NOMO-1 treated with DMSO at 0.1 percent for 48 hours (cell line): ENCODE results near the gene OLFM3.
A peak's percentile ranks its signal among the peaks of the same experiment; 100 is the strongest.

ENCODE experiments used
- DNase-seq: peaks from one replicate; lab custom pipeline; 2025; ENCODE audit not compliant: unreplicated experiment; lab: John Stamatoyannopoulos, UW

The OLFM3 gene

DNA sequence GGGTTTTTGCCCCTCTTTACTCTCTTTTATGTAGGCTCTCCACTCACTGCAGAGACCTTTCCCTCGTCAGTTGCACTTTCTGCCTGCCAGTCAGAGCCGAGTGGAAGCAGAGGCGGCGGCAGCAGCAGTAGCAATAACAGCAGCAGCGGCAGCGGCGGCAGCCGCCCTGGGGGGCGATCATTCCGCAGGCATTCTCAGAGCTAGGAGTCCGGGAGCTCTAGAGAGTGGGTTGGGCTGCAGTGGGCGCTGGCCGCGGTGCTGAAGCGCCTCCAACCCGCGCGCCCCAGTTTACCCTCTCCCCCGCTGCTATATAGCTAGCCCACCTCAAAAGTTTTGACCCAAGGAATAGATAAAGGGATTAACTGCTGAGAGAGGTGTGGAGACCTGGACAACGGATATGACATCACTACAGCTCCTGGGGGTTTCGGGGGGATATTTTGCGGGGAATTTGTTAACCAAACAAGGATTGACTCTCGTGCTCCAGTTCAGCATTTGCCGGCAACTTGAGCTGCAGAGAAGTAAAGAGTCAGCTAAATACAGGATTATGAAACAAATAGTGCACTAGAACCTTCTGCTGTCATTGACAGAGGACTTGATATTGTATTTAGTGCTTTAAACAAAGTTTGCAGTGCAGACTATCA lies at the start of gene OLFM3:
OLFM3 (minus strand) TSS at position 102 of the 641 bp plus-strand sequence.
- DNase-seq, result no peak

DNA sequence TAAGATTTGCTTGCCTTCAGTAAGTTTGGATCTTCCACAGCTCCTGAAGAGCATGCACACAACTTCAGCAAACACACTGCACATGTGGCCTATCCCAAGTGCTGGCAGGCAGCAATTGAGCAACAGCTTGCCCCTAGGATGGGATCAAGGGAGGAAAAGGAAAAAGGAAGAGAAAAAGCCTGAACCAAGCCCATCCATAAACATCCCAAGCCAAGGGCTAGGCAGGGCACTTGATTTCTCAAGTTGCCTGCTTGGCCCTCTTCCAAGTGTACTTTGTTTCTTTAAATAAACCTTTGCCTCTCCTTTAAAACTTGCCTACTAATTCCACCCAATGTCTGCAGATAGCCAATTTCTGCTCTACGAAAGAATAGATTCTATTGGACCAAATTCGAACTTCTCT lies 49.0 kb upstream of the OLFM3 start:
- no peak for DNase-seq

- DNase-seq, result no peak
Measured at GRCh38 chr1:102032534-102032933, 35.8 kb upstream of the OLFM3 start.

DNA sequence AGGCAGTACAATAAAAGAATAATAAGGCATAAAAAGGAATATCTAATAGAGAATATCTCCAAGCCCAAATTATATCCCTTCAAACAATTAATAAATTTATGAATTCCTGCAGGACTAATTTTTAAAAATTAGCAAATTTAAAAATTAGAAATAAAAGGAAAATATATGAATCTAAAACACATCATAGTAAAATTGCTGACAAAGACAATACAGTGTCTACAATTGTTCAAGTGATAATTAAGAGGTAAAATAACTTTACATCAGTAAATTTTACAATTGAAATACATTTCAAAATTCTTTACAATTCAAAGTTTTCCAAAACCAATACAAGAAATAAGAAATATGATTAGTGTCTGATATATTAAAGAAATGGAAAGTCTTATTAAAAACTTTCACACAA lies 22.8 kb upstream of the OLFM3 start:
- DNase-seq, result no peak

- DNase-seq, result no peak
Measured at GRCh38 chr1:102015728-102016127, 19.0 kb upstream of the OLFM3 start.

GRCh38 chr1:102002057-102002456 lies 5.3 kb upstream of the OLFM3 start:
- no peak for DNase-seq

DNA sequence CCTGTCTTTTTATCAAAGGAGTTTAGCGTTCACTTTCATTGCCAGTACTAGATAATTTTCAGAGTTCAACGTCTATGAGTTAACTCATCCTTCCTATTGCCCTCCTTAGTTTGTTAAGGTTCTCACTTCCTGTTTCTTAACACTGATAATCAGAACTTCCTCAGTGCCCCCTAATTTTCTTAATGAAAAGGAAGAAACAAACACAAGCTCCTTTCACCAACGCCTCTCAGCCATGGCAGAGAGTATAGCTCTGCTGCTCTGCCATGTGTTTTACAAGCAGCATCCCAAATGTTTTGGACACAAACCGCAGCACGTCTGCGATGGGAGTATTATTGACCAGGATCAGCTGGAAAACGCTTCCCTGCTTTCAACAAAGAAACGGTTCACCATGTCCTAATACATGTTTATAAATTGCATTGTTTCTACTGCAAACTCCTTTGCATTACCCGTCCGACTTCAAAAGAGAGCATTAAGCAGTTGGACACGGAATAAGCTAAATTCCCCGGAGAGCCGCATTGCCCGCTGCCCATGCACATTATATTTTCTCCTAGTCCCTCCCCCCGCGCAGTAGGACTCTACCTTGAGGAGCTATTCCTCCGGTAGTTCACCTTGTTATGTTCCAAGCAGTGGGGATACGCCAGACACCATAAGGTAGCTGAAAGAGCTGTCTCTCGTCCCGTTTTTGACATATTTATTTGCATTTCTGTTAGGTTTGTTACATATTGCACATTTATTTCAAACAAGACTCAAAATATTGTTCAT lies 561 bp downstream of the OLFM3 start:
- DNase-seq, result peak; percentile 42

- DNase-seq, result peak; percentile 8
Measured at GRCh38 chr1:101993710-101994109, 3.0 kb downstream of the OLFM3 start.

- DNase-seq, result peak; percentile 61
Measured at GRCh38 chr1:101992821-101993575, 3.7 kb downstream of the OLFM3 start.

DNA sequence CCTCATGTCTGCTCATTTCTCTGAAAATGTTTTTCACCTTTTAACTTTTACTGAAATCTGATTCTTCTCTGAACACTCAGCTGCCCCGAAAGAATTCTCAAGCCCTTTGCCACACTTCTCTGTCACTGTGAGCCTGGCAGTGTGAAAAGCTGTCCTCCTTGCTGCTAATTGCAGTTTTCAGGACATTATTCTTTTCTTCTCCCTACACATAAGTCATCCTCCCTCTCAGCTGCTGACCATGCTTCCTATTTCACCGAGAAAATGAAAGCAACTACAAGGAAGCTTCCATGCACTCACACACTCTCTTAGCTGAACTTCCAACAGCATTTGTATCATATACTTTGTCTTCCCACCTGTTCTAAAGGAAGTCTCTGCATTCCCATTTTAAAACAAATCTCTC lies 15.8 kb downstream of the OLFM3 start:
- DNase-seq, result no peak

DNA sequence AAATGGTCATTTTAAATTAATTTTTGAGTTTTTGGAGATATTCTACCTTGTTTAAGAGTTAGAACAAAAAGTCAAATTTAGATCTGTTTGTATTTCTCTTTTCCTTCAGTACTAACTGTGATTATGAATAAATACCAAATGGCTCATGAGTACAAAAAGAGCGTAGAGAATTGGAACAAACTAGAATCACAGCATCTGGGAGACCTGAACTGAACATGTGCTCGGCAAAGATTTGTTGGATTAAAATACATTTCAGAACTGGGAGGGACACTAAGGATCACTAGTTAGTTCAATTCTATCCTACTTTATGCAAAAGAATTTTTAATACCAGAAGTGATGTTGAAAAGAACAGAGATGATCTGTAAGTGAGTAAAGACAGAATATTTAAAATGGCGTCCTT lies 19.5 kb downstream of the OLFM3 start:
- DNase-seq, result no peak

DNA sequence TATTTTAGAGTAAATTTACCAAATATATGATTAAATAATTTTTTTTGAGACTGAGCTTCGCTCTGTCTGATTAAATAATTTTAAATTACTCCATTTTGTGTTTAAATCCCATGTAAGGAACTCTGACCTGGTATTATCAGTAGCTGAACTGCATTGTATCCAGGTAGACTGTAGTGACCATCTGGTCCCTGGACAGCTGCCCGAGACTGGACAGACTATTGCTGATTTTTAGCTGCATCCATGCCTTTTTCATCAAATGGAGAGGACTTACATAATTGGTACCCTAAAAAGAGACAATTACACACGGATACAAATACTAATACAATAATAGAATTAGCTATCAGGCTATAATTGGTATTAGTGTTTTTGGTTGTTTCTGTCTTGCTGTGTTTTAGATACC lies 20.6 kb downstream of the OLFM3 start:
- DNase-seq, result no peak

GRCh38 chr1:101975371-101975770 lies 21.4 kb downstream of the OLFM3 start:
- DNase-seq, result no peak

DNA sequence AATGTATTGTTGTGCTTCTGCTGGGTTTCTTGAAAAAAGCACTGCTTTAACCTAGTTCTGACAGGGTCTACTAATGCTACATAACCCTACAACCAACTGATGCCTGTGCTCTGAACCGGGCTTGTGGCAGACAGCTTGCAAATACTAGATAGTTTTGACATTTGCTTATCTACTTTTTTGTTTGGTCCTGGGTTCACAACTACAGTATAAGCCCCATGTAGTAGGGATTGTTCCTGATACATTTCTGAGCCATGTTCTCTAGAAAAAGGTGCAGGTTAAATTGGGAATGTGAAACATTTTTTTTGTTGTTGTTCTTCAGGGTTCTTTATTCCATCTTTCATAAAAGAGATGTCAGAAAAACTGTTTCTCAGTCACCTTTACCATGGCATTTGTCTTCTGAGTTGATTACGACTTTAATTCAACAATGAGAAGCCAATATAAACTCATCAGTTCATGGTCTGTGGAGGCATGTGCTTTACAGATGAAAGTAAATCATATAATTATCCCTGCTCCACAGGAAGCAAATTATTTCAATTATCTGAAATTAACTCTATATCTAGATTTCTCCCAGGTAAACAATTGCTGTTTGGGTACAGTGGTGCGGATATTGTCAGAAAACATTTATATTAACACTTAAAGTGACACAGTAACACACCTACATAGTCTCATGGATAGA lies 22.0 kb downstream of the OLFM3 start:
- no peak for DNase-seq

DNA sequence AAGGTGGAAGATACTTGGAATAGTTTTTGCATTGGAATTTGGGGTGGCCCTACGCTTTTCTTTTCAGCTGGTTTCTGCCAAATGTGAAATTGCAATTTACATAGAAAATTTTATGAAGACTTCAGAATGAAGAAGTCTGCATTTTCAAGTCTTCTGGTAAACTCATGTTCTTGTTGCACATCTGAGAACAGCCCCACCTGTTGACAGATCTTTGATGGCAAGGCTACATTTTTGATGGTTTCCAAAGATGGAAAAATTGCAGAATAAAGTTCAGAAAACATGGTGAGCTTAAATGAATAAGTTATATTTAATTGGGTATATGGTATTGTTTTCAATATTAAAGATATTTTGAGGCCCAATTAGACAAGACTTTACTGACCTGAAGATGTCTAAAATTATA lies 25.4 kb downstream of the OLFM3 start:
- DNase-seq, result no peak

DNA sequence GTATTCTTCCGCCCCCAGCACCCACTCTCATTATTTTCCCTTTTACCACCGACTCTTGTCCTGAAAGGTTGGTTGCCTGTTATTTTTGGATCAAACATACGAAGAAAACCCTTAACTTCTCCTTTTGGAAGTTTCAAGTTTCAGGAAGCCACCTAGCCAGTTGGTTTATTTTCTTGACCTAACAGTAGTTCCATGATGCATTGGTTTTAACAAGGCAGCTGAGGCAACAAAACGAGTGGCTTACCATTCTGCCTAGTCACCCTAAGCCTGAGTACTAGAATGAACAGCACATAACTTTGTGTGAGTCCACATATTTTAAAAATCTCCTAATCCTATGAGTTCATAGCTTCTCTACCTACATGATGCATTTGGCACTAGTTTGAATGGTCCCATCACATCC lies 28.9 kb downstream of the OLFM3 start:
- peak; percentile 14 for DNase-seq

- no peak for DNase-seq
Measured at GRCh38 chr1:101965341-101965740, 31.4 kb downstream of the OLFM3 start.

GRCh38 chr1:101964708-101965107 lies 32.0 kb downstream of the OLFM3 start:
- DNase-seq, result no peak

DNA sequence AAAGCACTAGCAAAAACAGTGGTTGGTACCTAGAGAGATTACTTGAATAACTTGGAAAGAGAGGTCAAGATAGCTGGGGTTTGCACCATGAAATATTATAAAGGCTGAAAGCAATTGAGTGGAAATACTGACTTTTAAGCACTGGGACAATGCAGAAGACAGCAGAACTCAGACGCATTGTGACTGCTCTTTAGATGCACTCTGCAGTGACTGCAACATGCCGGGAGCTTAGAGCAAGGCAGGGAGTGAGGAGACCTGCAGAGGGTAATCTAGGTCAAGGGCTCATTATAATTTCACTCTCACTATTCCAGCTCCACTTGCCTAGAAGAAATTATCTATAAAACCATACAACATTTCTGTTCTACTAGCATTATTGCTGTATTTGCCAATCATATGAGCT lies 36.6 kb downstream of the OLFM3 start:
- DNase-seq, result no peak

DNA sequence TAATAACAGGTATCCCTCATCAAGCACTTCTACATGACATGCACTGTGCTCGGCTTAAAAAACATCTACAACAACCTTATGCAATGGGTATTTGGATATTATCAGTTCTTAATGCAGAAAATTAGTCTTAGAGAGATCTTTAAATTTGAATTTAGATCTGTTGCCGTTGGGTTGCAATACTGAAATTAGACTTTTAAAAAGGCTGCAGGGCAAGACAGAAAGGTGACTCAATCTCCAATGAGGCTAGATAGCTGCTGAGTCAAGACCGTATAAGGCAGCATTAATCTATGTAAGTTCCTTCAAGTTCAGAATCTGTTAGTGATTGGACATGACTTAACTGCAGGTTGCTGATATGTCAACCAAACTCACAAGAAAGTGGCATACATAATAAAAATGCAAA lies 37.3 kb downstream of the OLFM3 start:
- no peak for DNase-seq

DNA sequence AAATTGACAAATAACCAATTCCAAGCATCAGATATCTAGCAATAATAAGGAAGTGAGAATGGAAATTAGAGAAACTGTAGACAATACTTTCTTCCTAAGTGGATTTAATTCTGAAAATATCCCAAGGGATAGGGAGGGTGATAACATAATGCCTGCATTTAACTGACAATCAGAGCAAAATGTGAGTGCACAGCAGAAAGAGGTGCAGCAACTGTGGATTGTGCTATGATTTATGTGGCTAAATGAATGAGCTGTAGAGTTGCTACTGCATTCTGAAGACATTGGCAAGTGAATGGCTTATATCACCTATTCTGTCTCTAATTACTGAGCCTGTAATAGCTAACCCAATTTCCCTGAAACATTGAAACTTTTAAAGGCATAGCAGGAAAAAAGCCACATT lies 39.0 kb downstream of the OLFM3 start:
- DNase-seq, result no peak

- DNase-seq, result no peak
Measured at GRCh38 chr1:101953623-101954022, 43.1 kb downstream of the OLFM3 start.
